GM18505 (cell line): ENCODE results near the gene APLF.
"Not testable (repeated sequence)": the region's sequence is repeated elsewhere in the genome, so short reads cannot be mapped to it uniquely, and the experiment has no call there.

ENCODE experiments used
- ATAC-seq: cut with Tn5 transposase; IDR thresholded peaks from one replicate; pipeline ENCODE4 v1.9.1; 2021; ENCODE audit not compliant: unreplicated experiment
- POLR2A ChIP-seq: IDR thresholded peaks from 4 replicates; pipeline ENCODE4 v1.6.1; 2011; ENCODE audit warnings: borderline replicate concordance; ENCODE audit not compliant: insufficient read depth, insufficient read length; ENCODE audit errors: extremely low read depth

The APLF gene

DNA sequence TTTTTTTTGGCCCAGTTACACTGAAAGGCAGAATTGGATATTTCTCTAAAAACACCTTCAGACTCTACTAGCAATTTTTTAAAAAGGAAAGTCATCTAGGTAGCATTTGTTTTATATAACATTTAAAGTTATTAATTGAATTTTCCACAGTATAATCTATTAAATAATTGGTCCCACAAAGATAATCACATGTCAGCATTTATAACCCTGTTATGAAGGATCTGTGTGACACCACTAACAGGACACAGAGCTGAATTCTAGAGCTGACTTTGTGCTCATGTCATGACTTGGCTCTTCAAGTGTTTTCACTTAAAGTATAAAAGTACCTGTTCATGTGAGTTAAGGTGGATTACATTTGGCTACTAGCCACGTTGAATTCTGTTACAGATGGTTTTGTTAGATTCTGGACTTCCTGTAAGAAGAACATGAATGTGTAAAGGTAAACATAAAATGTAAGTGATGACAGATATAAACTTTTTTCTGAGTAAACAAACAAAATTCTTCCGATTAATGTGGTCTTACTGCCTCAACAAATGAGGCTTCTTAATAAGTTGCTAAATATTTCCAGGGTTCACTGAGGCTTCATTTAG, 106.9 kb downstream of the APLF start:
- no peak for ATAC-seq
- no peak for TF ChIP-seq POLR2A

DNA sequence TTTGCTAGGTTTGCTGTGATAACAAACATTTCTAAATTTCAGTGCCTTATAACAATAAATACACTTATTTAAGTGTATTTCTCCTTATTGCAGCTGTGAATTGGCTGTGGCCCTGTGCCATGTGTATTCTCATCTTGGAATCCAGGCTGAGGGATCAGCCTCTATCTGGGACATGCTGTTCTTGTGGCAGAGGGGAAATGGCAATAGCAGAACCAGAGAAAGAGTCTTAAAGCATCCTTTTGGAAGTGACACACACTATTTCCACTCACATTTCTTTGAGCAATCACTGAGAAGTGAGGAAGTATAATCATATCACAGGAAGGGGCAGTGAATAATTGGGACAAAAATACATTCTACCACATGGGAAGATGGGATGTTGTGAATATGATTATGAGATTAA, 109.8 kb downstream of the APLF start:
- TF ChIP-seq POLR2A = no peak

DNA sequence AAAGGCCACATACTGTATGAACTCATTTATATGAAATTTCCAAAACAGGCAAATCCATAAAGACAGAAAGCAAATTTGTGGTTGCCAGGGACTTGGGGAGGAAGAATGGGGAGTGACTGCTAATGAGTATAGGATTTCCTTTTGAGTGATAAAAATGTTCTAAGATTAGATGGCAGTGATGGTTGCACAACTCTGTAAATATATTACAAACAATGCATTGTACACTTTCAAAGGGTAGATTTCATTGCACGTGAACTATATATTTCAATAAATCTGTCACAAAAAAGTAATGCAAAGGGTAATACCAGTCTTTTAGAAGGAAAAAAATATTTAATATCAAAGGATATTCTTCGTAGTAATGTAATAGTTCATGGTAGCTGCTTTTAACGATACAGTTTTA, 112.3 kb downstream of the APLF start:
- TF ChIP-seq POLR2A = no peak

More for the DNA sequence above, 109.8 kb downstream of the APLF start:
- ATAC-seq = no peak

DNA sequence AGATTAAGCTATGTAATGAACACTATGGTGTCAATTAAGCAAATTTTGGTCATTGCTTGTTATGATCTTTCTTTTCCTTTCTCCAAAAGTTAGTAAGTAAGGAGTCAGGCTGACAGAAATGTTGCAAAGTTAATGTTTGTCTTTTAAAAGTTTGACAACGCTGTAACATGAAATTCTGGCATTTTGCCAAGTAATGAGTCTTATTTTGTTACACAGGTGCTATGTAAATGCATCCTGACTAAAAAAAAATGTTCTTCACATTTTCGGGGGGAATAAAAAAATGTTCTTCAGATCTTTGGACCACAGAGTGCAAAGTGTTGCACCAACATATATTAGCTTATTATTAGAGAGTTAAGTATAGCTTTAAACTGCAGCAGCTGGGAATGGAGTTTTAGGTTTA, 121.2 kb downstream of the APLF start:
- no peak for ATAC-seq
- no peak for TF ChIP-seq POLR2A

More for the DNA sequence above, 112.3 kb downstream of the APLF start:
- no peak for ATAC-seq

DNA sequence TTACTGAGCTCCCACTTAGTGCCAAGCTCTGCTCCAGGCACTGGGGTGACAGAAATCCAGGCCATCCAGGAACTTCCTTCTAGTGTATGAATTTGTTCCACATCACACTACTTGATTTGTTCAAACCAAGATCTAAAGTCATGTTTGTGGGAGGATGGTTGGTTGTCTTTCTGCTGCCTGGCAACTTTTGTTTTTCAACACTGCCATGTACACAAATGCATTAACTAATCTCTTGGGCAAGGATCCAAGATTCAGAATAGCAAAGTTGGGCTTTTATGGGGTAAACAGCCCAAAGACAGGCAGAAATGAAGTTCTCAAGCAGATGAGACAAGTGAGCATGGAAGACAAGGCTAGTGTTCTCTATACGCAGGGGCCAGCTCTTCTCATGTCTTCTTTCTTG, 122.6 kb downstream of the APLF start:
- TF ChIP-seq POLR2A = no peak
- ATAC-seq = no peak

DNA sequence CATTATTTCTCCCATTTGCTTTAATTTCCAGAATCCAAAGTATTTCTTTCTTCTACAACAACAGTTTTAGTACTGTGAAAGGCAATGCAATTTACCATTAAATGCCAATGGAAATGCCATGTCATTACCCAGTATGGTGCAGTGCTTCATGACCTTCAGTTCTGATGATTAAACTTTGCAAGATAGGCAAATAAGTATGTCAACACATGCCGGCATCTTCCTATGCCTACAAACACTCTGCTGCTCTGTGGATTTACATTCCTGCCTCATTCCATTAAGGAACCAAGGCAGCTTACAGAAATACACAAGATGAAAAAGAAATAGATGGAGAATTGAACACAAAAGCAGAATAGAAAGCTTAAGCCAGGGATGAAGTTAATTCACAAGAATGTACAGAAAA, 123.3 kb downstream of the APLF start:
- TF ChIP-seq POLR2A = no peak
- no peak for ATAC-seq

DNA sequence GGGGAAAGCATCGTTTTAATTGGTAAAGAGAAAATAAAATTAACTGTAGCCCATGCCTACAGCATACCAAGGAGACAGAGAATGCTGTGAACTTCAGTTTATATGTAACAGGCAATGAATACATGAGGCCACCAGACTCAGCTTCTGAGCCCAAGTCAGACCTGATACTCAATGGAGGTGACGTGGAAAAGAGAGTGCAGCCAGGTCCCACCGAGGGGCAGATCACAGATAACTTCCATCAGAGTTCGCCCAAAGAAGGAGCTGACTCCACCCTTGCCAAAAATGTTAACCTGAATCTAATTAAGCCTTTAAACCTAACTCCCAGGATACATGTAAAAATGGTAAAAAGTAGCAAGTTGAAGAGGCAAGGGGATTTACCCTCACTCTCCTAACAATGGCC, 123.8 kb downstream of the APLF start:
- no peak for ATAC-seq
- no peak for TF ChIP-seq POLR2A

DNA sequence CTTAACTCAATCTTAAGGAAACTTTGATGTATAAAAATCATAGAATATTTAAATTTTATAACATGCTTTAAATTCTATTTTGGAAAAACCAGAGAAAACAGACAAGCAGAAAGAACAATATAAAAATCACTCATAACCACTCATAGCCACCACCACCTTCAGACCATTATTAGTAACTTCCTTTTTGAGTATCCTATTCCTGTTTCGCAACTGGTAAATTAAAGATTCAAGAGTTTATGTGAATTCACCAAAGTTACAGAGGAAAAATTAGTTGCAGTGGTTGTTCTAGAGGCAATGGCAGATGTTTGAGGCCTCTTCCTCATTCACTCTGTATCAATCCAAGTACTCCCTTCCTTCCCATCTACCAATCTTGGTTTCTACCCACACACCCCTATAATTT, 126.7 kb downstream of the APLF start:
- no peak for ATAC-seq
- no peak for TF ChIP-seq POLR2A

DNA sequence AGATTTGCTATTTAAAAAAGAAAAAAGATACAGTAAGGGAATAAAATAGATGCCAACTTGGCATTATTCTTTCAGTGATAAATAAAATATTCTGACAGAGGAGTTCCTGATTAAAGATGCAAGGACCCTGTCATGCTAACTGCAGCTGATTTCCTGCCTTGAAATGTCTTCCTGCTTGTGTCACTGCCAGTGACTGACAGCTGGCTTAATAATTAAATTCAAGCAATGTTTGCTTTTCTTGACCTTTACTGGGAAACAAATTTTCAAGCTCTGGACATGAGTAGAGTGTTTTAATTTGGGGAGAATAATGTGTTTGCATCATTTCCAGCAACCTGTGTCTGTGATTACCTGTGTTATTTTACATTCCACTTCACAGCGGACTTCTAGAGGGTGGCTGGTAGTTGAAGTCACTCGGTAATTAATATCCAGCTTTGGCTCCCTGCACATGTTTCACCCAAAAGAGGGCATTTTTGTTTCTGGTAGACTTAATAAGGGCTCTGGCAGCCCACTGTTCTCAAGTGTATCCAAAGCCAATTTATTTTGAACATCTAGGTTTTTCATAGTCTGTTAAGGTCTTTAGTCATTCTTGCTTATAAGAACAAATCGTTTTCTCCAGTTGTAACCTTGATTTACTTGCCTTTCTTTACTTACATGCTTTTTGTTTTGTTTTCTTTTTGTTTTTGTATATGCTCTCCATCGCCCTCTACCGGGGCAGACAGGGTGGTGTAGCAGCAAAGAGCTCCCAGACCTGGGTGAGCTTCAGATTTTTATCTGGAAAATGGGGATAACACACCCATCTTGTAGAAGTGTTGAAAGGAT, 127.5 kb downstream of the APLF start:
- no peak for TF ChIP-seq POLR2A
- ATAC-seq = no peak

DNA sequence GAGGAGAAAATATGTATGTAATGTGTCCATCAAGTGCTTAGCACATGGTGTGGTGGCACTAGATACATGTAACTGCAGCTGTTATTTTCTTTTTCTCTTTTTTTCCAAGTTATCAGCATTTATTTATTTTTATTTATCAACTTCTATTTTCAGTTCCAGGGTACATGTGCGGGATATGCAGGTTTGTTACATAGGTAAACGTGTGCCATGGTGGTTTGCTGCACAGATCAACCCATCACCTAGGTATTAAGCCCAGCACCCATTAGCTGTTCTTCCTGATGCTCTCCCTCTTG, 128.1 kb downstream of the APLF start:
- ATAC-seq = not testable (repeated sequence)

DNA sequence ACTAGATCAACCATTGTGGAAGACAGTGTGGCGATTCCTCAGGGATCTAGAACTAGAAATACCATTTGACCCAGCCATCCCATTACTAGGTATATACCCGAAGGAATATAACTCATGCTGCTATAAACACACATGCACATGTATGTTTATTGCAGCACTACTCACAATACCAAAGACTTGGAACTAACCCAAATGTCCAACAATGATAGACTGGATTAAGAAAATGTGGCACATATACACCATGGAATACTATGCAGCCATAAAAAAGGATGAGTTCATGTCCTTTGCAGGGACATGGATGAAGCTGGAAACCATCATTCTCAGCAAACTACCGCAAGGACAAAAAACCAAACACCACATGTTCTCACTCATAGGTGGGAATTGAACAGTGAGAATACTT, 133.1 kb downstream of the APLF start:
- ATAC-seq = not testable (repeated sequence)

DNA sequence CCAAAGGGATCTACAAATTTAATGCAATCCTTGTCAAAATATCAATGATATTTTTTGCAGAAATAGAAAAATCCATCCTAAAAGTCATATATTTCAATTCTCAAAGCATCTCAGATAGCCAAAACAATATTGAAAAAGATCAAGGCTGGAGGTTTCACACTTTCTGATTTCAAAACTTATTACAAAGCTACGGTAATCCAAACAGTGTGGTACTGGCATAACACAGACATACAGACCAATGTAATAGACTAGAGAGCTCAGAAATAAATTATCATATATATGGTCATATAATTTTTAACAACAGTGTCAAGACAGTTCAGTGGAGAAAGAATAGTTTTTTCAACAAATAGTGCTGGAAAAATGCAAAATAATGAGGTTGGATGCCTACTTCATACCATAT, 135.7 kb downstream of the APLF start:
- TF ChIP-seq POLR2A = no peak
- ATAC-seq = no peak

DNA sequence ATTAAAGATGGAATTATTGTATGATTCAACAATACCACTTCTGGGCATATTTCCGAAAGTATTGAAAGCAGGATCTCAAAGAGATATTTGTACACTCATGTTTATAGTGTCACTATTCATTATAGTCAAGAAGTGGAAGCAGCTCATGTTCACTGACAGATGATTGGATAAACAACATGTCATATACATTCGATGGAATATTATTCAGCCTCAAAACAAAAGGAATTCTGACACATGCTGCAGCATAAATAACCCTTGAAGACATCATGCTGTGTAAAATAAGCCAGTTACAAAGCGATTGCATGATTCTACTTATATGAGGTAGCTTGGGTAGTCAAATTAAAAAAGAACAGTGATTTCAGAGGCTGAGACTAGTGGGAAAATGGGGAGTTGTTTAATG, 136.7 kb downstream of the APLF start:
- TF ChIP-seq POLR2A = no peak
- no peak for ATAC-seq

DNA sequence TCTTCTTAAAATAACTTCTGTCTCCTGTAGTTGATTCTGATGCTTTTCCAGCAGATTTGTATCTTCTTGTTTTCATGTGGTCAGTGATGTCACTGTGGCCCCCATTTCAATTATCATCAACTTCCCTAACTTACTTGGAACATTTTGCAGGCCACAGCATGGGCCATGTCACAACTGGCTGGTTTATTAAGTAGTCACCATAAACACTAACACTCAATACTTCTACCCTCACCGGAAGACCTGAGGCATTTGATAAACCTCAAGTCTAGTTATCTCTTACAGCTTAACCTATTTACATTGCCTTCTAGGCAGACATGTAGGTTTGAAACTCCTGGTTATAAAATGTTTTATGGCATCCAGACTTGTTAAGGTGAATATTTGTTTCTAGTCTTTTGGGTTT, 138.6 kb downstream of the APLF start:
- no peak for TF ChIP-seq POLR2A
- ATAC-seq = no peak

DNA sequence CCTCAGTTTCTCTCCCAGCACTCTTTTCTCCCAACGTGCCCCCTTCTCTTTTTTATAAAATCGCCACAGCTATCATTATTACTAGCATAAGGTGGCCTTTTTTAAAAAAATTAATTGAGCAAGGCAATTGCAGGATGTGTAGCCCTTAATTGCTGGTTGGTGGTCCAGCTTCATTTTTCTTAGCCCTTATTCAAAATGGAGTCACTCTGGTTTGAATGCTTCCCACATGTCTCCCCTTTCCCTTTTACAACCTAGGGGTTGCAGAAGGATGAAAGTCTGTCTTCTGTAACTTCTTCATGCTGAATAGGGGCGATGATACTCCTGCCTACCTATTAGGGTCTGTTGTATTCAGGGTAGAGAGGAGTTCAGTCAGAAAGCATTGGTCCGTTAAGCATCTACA, 139.4 kb downstream of the APLF start:
- ATAC-seq = no peak
- no peak for TF ChIP-seq POLR2A
